GM12878 (cell line): ENCODE data around the gene IL1RAPL1. TPM values are rescaled to one million over a fixed set of nuclear protein-coding genes. Genes with fewer than 3 reads are reported as not detected.

Source experiments
- ATAC-seq: fragments of 200-7000 bp; cut with Tn5 transposase; 3 replicates; pipeline ENCODE4 v1.9.1; 2020; ENCODE audit warnings: mild to moderate bottlenecking, moderate library complexity
- BruUV-seq: library from RNA; stranded (reverse); fragments of 400-500 nt; replicated peaks from 2 replicates; lab custom pipeline; 2021; lab: Mats Ljungman, UMichigan
- CTCF ChIA-PET: fragments of 300-600 bp; sonication (Branson Sonifier 250); formaldehyde crosslinking; extraction: SDS; loops from one replicate; lab custom pipeline; 2021; ENCODE audit warnings: inconsistent platforms; lab: Yijun Ruan, JAX
- POLR2A ChIA-PET: fragments of 350-600 bp; formaldehyde crosslinking; extraction: SDS; loops from one replicate; lab custom pipeline; 2021; ENCODE audit warnings: inconsistent platforms; lab: Charles Lee
- RAD21 ChIA-PET: fragments of 300-600 bp; sonication (Branson Sonifier 250); formaldehyde crosslinking; loops from one replicate; lab custom pipeline; 2023; ENCODE audit warnings: antibody characterized with exemption; ENCODE audit not compliant: unreplicated experiment; lab: Charles Lee
- SMC1A ChIA-PET: fragments of 300-600 bp; sonication (Branson Sonifier 250); formaldehyde crosslinking; loops from one replicate; lab custom pipeline; 2023; ENCODE audit not compliant: unreplicated experiment, uncharacterized antibody; lab: Charles Lee
- DNase-seq: peaks from one replicate; pipeline ENCODE4 v3.0.0-alpha.2; 2011; ENCODE audit warnings: low read depth, low spot score
- FAIRE-seq: peaks from 3 replicates; lab custom pipeline; 2011; peaks lifted over from hg19 to GRCh38; lab: Jason Lieb, UNC
- H2AFZ ChIP-seq: 2 replicates; pipeline ENCODE4 v1.6.0; 2011; ENCODE audit warnings: low read depth, low read length, control low read depth; ENCODE audit not compliant: control insufficient read depth
- H3K27ac ChIP-seq: 2 replicates; pipeline ENCODE4 v1.5.1; 2011; ENCODE audit warnings: control low read depth; ENCODE audit not compliant: control insufficient read depth, insufficient read depth
- H3K27me3 ChIP-seq, 2 experiments: replicated peaks in 1 of 2; 2 replicates each; pipeline versions ENCODE4 v1.6.0 to v1.6.1; 2011; ENCODE audit warnings: low read length in 1 of 2; ENCODE audit not compliant: control insufficient read depth in 2 of 2, insufficient read depth in 2 of 2
- H3K36me3 ChIP-seq, 2 experiments: 2 replicates each; pipeline ENCODE4 v1.5.1; 2011; ENCODE audit warnings: low read length in 1 of 2; ENCODE audit not compliant: control insufficient read depth in 2 of 2, insufficient read depth in 2 of 2
- H3K4me1 ChIP-seq: 2 replicates; pipeline ENCODE4 v1.6.1; 2011; ENCODE audit warnings: mild to moderate bottlenecking, low read length, moderate library complexity, mixed read lengths; ENCODE audit not compliant: control insufficient read depth, insufficient read depth
- H3K4me2 ChIP-seq: 2 replicates; pipeline ENCODE4 v1.6.0; 2011; ENCODE audit warnings: control low read depth; ENCODE audit not compliant: control insufficient read depth, insufficient read depth
- H3K4me3 ChIP-seq: fragments of 200-600 bp; sonication (generic); 2 replicates; pipeline ENCODE4 v1.5.1; 2016
- H3K79me2 ChIP-seq: 2 replicates; pipeline ENCODE4 v1.6.0; 2011; ENCODE audit warnings: low read length; ENCODE audit not compliant: control insufficient read depth, insufficient read depth
- H3K9ac ChIP-seq: 2 replicates; pipeline ENCODE4 v1.8.0; 2011; ENCODE audit warnings: low read length, control low read depth, mixed read lengths; ENCODE audit not compliant: control insufficient read depth, insufficient read depth
- H3K9me3 ChIP-seq: replicated peaks from 3 replicates; pipeline ENCODE4 v1.5.1; 2011; ENCODE audit warnings: mild to moderate bottlenecking, low read length; ENCODE audit not compliant: control insufficient read depth, insufficient read depth
- H4K20me1 ChIP-seq: 2 replicates; pipeline ENCODE4 v1.6.0; 2011; ENCODE audit not compliant: control insufficient read depth, insufficient read depth
- CEBPZ ChIP-seq: fragments of 150-350 bp; IDR thresholded peaks from 2 replicates; pipeline ENCODE4 v1.6.1; 2016; ENCODE audit warnings: low read depth, low read length
- E2F8 ChIP-seq: fragments of 450-650 bp; IDR thresholded peaks from 2 replicates; pipeline ENCODE4 v1.6.1; 2018; ENCODE audit warnings: mild to moderate bottlenecking, low read depth, moderate library complexity; ENCODE audit not compliant: partially characterized antibody
- ETV6 ChIP-seq, 2 experiments: fragments of 450-650 bp in 1 of 2; IDR thresholded peaks in 1 of 2; conservative IDR thresholded peaks in 1 of 2; 2 replicates each; pipeline ENCODE4 v1.6.1; 2014; ENCODE audit warnings: antibody characterized with exemption in 1 of 2, borderline replicate concordance in 1 of 2, low read depth in 1 of 2, mild to moderate bottlenecking in 1 of 2, moderate library complexity in 1 of 2
- MAX ChIP-seq: IDR thresholded peaks from 2 replicates; pipeline ENCODE4 v1.6.1; 2012; ENCODE audit warnings: low read depth, low read length, improper control_type of control experiment
- PAX5 ChIP-seq: IDR thresholded peaks from 2 replicates; pipeline ENCODE4 v1.6.1; 2011; ENCODE audit warnings: low read depth, low read length, borderline replicate concordance
- REST ChIP-seq: IDR thresholded peaks from 2 replicates; pipeline ENCODE4 v1.6.1; 2012; ENCODE audit warnings: mild to moderate bottlenecking, low read depth, low read length
- ZNF687 ChIP-seq: fragments of 450-650 bp; IDR thresholded peaks from 2 replicates; pipeline ENCODE4 v1.6.1; 2017; ENCODE audit warnings: mild to moderate bottlenecking, moderate library complexity
- WGBS: methylation state at CpG from one replicate; pipeline ENCODE4 v1.1.6; 2016; ENCODE audit warnings: low lambda C conversion rate; ENCODE audit not compliant: insufficient replicate concordance, insufficient coverage; ENCODE audit errors: missing lambda C conversion rate; 5-methylcytosine and 5-hydroxymethylcytosine counted together
- in situ Hi-C: fragments of 300-500 bp; cut with MboI; formaldehyde crosslinking; loops from 9 replicates; pipeline ENCODE4 v1.14.3; 2018; ENCODE audit warnings: mixed read lengths
- intact Hi-C: fragments of 100-400 bp; cut with micrococcal nuclease; formaldehyde crosslinking; loops from one replicate; pipeline ENCODE4 v1.14.2; 2022; ENCODE audit not compliant: unreplicated experiment
- polyA plus RNA-seq, 11 experiments: library from polyadenylated mRNA; depleted of rRNA in 4 of 11; unstranded in 6 of 11; stranded (reverse) in 5 of 11; fragments of >200 nt; fragmentation: Nextera tagmentation in 4 of 11; fragmentation: Illumina TruSeq in 1 of 11; extraction: Ambion mirVana in 4 of 11; extraction: Trizol in 1 of 11; gene quantifications; 1 replicate in 1 of 11; 2 replicates in 10 of 11; pipeline versions ENCODE4 v1.2.1 to v1.2.3, GENCODE V29; 2011 to 2016; ENCODE audit warnings: inconsistent platforms in 2 of 11, missing spikeins in 2 of 11, low read depth in 1 of 11
- total RNA-seq, 4 experiments: library from RNA; depleted of rRNA in 3 of 4; stranded (reverse); fragments of >200 nt in 3 of 4; fragmentation: Illumina TruSeq in 1 of 4; extraction: Trizol in 1 of 4; gene quantifications; 2 replicates each; pipeline versions ENCODE4 v1.2.1 to v1.2.3, GENCODE V29; 2013 to 2021

Gene IL1RAPL1
- total and polyA plus RNA-seq, 10 of the 15 experiments (the other 5 are each of a cell fraction or from before 2014, with no cell fraction given): not detected

GRCh38 chrX:29788991-29789699 is 1201.9 kb downstream of the IL1RAPL1 start:
- no peak overlapping the region for H3K9ac ChIP-seq
- no peaks in the 10 kb centered on the region for H3K27me3 ChIP-seq
- ATAC-seq (no peak), FAIRE-seq (no peak), DNase-seq (no peak)
- H3K9me3 ChIP-seq: no peaks in the 10 kb centered on the region
- H2AFZ ChIP-seq: no peak overlapping the region
- ChIA-PET CTCF (no interaction called here), RAD21 (no interaction called here), SMC1A (interaction anchor here (1.9 kb wide), 1 partner anchor 9 kb away, joined by 7 read pairs; no protein-coding TSS in a partner anchor), POLR2A (no interaction called here)
- H3K27ac ChIP-seq: no peak overlapping the region
- no peaks in the 10 kb centered on the region for H3K36me3 ChIP-seq
- BruUV-seq: no TSS peak
- 50% methylated on average over 4 of the region's 4 CpGs for WGBS
- in situ Hi-C loops (no loop called here), intact Hi-C loops (no loop called here)
- no peak overlapping the region for H3K4me3 ChIP-seq
- H3K79me2 ChIP-seq: no peaks in the 10 kb centered on the region
- no peak overlapping the region for H3K4me2 ChIP-seq
- H4K20me1 ChIP-seq: no peaks in the 10 kb centered on the region
- H3K4me1 ChIP-seq: no peaks in the 10 kb centered on the region
- TF ChIP-seq MAX (no peak), PAX5 (no peak), ZNF687 (no peak), ETV6 (conservative IDR thresholded peaks at IDR 0.05 in 1 of 2, IDR thresholded peaks at IDR 0.05 in 1 of 2; ENCODE audit: borderline replicate concordance in 1 of 2, low read depth in 1 of 2) (no peak), E2F8 (no peak), REST (no peak), CEBPZ (no peak)
